ENCODE results near the gene CHID1. TPM values are rescaled to one million over a fixed set of nuclear protein-coding genes. Genes with fewer than 3 reads are reported as not detected.
A peak's percentile ranks its signal among the peaks of the same experiment; 100 is the strongest.

The CHID1 gene
- total and polyA plus RNA-seq, 2 of the 4 experiments (the other 2 are of a cell fraction) = 34.2 to 121 TPM

- no peak for DNase-seq
- H2AK5ac ChIP-seq (ENCODE audit: low read depth, low read length) = peak within 1 kb of the TSS; percentile 43; the same call in 1 of the 2 replicates
- H3K27me3 ChIP-seq (ENCODE audit: control insufficient read depth, insufficient read depth, low read length) = no peaks in the 10 kb centered on the region
- peaks cover 13% of the 10 kb centered on the region for H3K9me1 ChIP-seq (ENCODE audit: insufficient read depth, low read length)
- peaks cover 22 to 32% of the 10 kb centered on the region in 2 experiments for H3K79me1 ChIP-seq (ENCODE audit: low read depth in 1 of 2, low read length in 2 of 2)
- peak within 1 kb of the TSS; percentile 95 for H2AFZ ChIP-seq (replicated peaks; ENCODE audit: low read length, poor library complexity)
- no peak for TF ChIP-seq POLR2A (IDR thresholded peaks at IDR 0.05; ENCODE audit: low read depth, low read length)
- no peak for TF ChIP-seq SMC3 (IDR thresholded peaks at IDR 0.05; ENCODE audit: low read depth, low read length)
- peak; percentile 75 for TF ChIP-seq CEBPB (IDR thresholded peaks at IDR 0.05; ENCODE audit: low read depth, low read length)
- TF ChIP-seq MAZ (IDR thresholded peaks at IDR 0.05; ENCODE audit: borderline replicate concordance, low read depth, low read length) = peak; percentile 8; the same call in 1 of the 2 replicates
- no peak within 1 kb of the TSS for H2BK20ac ChIP-seq (ENCODE audit: low read depth, low read length)
- peak within 1 kb of the TSS; percentile 37 for H3K4ac ChIP-seq (ENCODE audit: low read depth, low read length)
- peak within 1 kb of the TSS; percentile 78 for H3K9ac ChIP-seq (ENCODE audit: low read depth, low read length)
- ChIA-PET CTCF (no interaction called here), POLR2A (ENCODE audit: unreplicated experiment) (interaction anchor here (0.5 to 1.8 kb wide), 10 partner anchors 9 to 155 kb away, joined by 4 to 13 read pairs (median 4); partner anchors contain the start of genes CRACR2B, PIDD1 and RPLP2)
- H3K56ac ChIP-seq (ENCODE audit: extremely low read depth, insufficient read depth, low read length) = no peak within 1 kb of the TSS
- dilution Hi-C loops (cut with HindIII; ENCODE audit: low sequenced_read_pairs, unreplicated experiment) (no loop called here), in situ Hi-C loops (cut with MboI; ENCODE audit: low sequenced_read_pairs) (no loop called here), intact Hi-C loops (cut with micrococcal nuclease) (no loop called here)
- H3K9me3 ChIP-seq (ENCODE audit: control insufficient read depth, insufficient read depth, low read length) = no peaks in the 10 kb centered on the region
- H3K18ac ChIP-seq (ENCODE audit: low read depth, low read length) = peak within 1 kb of the TSS; percentile 24; the same call in 1 of the 2 replicates
- peak within 1 kb of the TSS; percentile 67 for H3K27ac ChIP-seq (ENCODE audit: insufficient read depth, low read length)
- peak; percentile 3 for ATAC-seq (ENCODE audit: low read depth)
- peak within 1 kb of the TSS; percentile 73 for H2BK5ac ChIP-seq (ENCODE audit: low read depth, low read length, poor library complexity, severe bottlenecking)
- H4K91ac ChIP-seq (ENCODE audit: insufficient read depth, low read depth, low read length) = peak within 1 kb of the TSS; percentile 76
- 33% methylated on average over 1 of the region's 20 CpGs; no CpG with 5 or more reads in 1 of the 2 experiments for WGBS, 2 experiments (ENCODE audit: extremely low coverage in 2 of 2, insufficient read length in 1 of 2)
- H2BK15ac ChIP-seq (ENCODE audit: low read depth, low read length) = peak within 1 kb of the TSS; percentile 13; the same call in 1 of the 3 replicates
- H3K4me1 ChIP-seq (ENCODE audit: control insufficient read depth, insufficient read depth, low read length) = peaks cover 21% of the 10 kb centered on the region
- peak within 1 kb of the TSS; percentile 59 to 83; a peak in 2 of 4 replicates for H4K8ac ChIP-seq (ENCODE audit: low read depth in 2 of 2, low read length in 2 of 2)
- H4K20me1 ChIP-seq (ENCODE audit: insufficient read depth, low read length) = peaks cover 30% of the 10 kb centered on the region
- H2AK9ac ChIP-seq (replicated peaks; ENCODE audit: low read depth, low read length, poor library complexity) = peak within 1 kb of the TSS; percentile 94
- H2BK120ac ChIP-seq (ENCODE audit: low read depth, low read length) = peak within 1 kb of the TSS; percentile 41; the same call in 1 of the 2 replicates
- H3K4me3 ChIP-seq (ENCODE audit: insufficient read depth, low read depth, low read length) = peak within 1 kb of the TSS; percentile 87
- peaks cover 16% of the 10 kb centered on the region for H3K36me3 ChIP-seq (ENCODE audit: control insufficient read depth, insufficient read depth, low read length)
- H3K4me2 ChIP-seq (ENCODE audit: low read depth, low read length) = peak within 1 kb of the TSS; percentile 82
- H3K23ac ChIP-seq (ENCODE audit: low read depth, low read length) = no peak within 1 kb of the TSS
- H4K5ac ChIP-seq (ENCODE audit: low read depth, low read length) = peak within 1 kb of the TSS; percentile 62
- peak within 1 kb of the TSS; percentile 6; the same call in 1 of the 2 replicates for H3K14ac ChIP-seq (replicated peaks; ENCODE audit: low read depth, low read length)
- BruUV-seq (replicated peaks) = no TSS peak
These were observed 92.0 kb downstream of the CHID1 start, which contains the start of gene PNPLA2 for GRCh38 chr11:818396-819128. TSS of gene PNPLA2 (plus strand) at chr11:818914. CDS start at chr11:819719, 805 bp downstream.

Small RNA genes lying within 50 kb of the gene (microRNA-seq; reads per million reads assigned to microRNA genes)
- gene RNU6-1025P (ENCODE audit: insufficient read depth, insufficient read length) = not detected

Small RNA genes lying within 50 kb of the gene (small RNA-seq; reads per million reads assigned to genes)
- gene RNU6-1025P = 0 reads per million in 5 experiments

Other genes with a start within 250 kb of the CHID1 start
- gene DEAF1, start 215.6 kb downstream of the CHID1 start, total RNA-seq (2012; rRNA removed) = 21.7 and 22.9 TPM in 2 replicates
- gene DEAF1, start 215.6 kb downstream of the CHID1 start, polyA plus RNA-seq (2012; rRNA removed) = 31.6 and 35.8 TPM in 2 replicates
- gene TMEM80, start 215.0 kb downstream of the CHID1 start, total RNA-seq (2012; rRNA removed) = 5.0 and 5.6 TPM in 2 replicates
- 21.2 and 21.7 TPM in 2 replicates for gene TMEM80, start 215.0 kb downstream of the CHID1 start, polyA plus RNA-seq (2012; rRNA removed)
- 12.2 and 17.2 TPM in 2 replicates for gene EPS8L2, start 204.6 kb downstream of the CHID1 start, total RNA-seq (2012; rRNA removed)
- 38.7 and 39.4 TPM in 2 replicates for gene EPS8L2, start 204.6 kb downstream of the CHID1 start, polyA plus RNA-seq (2012; rRNA removed)
- gene TALDO1, start 163.3 kb downstream of the CHID1 start, total RNA-seq (2012; rRNA removed) = 147 and 156 TPM in 2 replicates
- 210 and 228 TPM in 2 replicates for gene TALDO1, start 163.3 kb downstream of the CHID1 start, polyA plus RNA-seq (2012; rRNA removed)
- gene GATD1, start 133.3 kb downstream of the CHID1 start, total RNA-seq (2012; rRNA removed) = 3.0 and 4.2 TPM in 2 replicates
- 48.1 and 52.5 TPM in 2 replicates for gene GATD1, start 133.3 kb downstream of the CHID1 start, polyA plus RNA-seq (2012; rRNA removed)
- gene CEND1, start 120.7 kb downstream of the CHID1 start, total RNA-seq (2012; rRNA removed) = 0.83 and 0.90 TPM in 2 replicates
- gene CEND1, start 120.7 kb downstream of the CHID1 start, polyA plus RNA-seq (2012; rRNA removed) = 4.0 and 5.0 TPM in 2 replicates
- gene SLC25A22, start 112.5 kb downstream of the CHID1 start, total RNA-seq (2012; rRNA removed) = 7.2 and 8.2 TPM in 2 replicates
- 41.3 and 48.8 TPM in 2 replicates for gene SLC25A22, start 112.5 kb downstream of the CHID1 start, polyA plus RNA-seq (2012; rRNA removed)
- gene PIDD1, start 105.6 kb downstream of the CHID1 start, total RNA-seq (2012; rRNA removed) = 0.56 and 1.3 TPM in 2 replicates
- gene PIDD1, start 105.6 kb downstream of the CHID1 start, polyA plus RNA-seq (2012; rRNA removed) = 16.4 and 20.3 TPM in 2 replicates
- 59.9 and 95.0 TPM in 2 replicates for gene RPLP2, start 100.8 kb downstream of the CHID1 start, total RNA-seq (2012; rRNA removed)
- 1,851 and 1,897 TPM in 2 replicates for gene RPLP2, start 100.8 kb downstream of the CHID1 start, polyA plus RNA-seq (2012; rRNA removed)
- gene PNPLA2, start 91.9 kb downstream of the CHID1 start, total RNA-seq (2012; rRNA removed) = 7.0 and 7.2 TPM in 2 replicates
- gene PNPLA2, start 91.9 kb downstream of the CHID1 start, polyA plus RNA-seq (2012; rRNA removed) = 94.3 and 109 TPM in 2 replicates
- gene CRACR2B, start 82.9 kb downstream of the CHID1 start, total RNA-seq (2012; rRNA removed) = 0.28 and 0.54 TPM in 2 replicates
- 2.5 and 3.2 TPM in 2 replicates for gene CRACR2B, start 82.9 kb downstream of the CHID1 start, polyA plus RNA-seq (2012; rRNA removed)
- gene CD151, start 77.9 kb downstream of the CHID1 start, total RNA-seq (2012; rRNA removed) = 789 and 1,150 TPM in 2 replicates
- 1,267 and 1,435 TPM in 2 replicates for gene CD151, start 77.9 kb downstream of the CHID1 start, polyA plus RNA-seq (2012; rRNA removed)
- 44.4 and 123 TPM in 2 replicates for gene POLR2L, start 68.3 kb downstream of the CHID1 start, total RNA-seq (2012; rRNA removed)
- 416 and 907 TPM in 2 replicates for gene POLR2L, start 68.3 kb downstream of the CHID1 start, polyA plus RNA-seq (2012; rRNA removed)
- gene TSPAN4, start 68.0 kb downstream of the CHID1 start, total RNA-seq (2012; rRNA removed) = 143 and 161 TPM in 2 replicates
- gene TSPAN4, start 68.0 kb downstream of the CHID1 start, polyA plus RNA-seq (2012; rRNA removed) = 293 and 327 TPM in 2 replicates
- gene AP2A2, start 15.1 kb upstream of the CHID1 start, total RNA-seq (2012; rRNA removed) = 19.9 and 20.3 TPM in 2 replicates
- gene AP2A2, start 15.1 kb upstream of the CHID1 start, polyA plus RNA-seq (2012; rRNA removed) = 49.0 and 53.6 TPM in 2 replicates
- gene MUC6, start 125.9 kb upstream of the CHID1 start, total RNA-seq (2012; rRNA removed) = not detected in 2 replicates
- gene MUC6, start 125.9 kb upstream of the CHID1 start, polyA plus RNA-seq (2012; rRNA removed) = not detected in 2 replicates
- not detected in 2 replicates for gene MUC2, start 164.1 kb upstream of the CHID1 start, total RNA-seq (2012; rRNA removed)
- gene MUC2, start 164.1 kb upstream of the CHID1 start, polyA plus RNA-seq (2012; rRNA removed) = not detected in 2 replicates
- not detected in 2 replicates for gene MUC5AC, start 247.1 kb upstream of the CHID1 start, total RNA-seq (2012; rRNA removed)
- 0.01 and 0.02 TPM in 2 replicates for gene MUC5AC, start 247.1 kb upstream of the CHID1 start, polyA plus RNA-seq (2012; rRNA removed)